HG03354 (cell line): Measurements from ENCODE around the gene RECQL.
"Not testable (repeated sequence)": the region's sequence is repeated elsewhere in the genome, so short reads cannot be mapped to it uniquely, and the experiment has no call there.

Experiments used
- ATAC-seq: cut with Tn5 transposase; IDR thresholded peaks from one replicate; pipeline ENCODE4 v1.9.1; 2021; ENCODE audit warnings: mild to moderate bottlenecking; ENCODE audit not compliant: unreplicated experiment, poor library complexity, severe bottlenecking

RECQL gene

GRCh38 chr12:21438643-21439042 lies 62.8 kb downstream of the RECQL start:
- no peak for ATAC-seq

GRCh38 chr12:21434699-21435098 lies 66.7 kb downstream of the RECQL start:
- no peak for ATAC-seq

GRCh38 chr12:21433525-21433924 lies 67.9 kb downstream of the RECQL start:
- ATAC-seq, result no peak

- no peak for ATAC-seq
Measured at GRCh38 chr12:21429994-21430393, 71.4 kb downstream of the RECQL start.

GRCh38 chr12:21428241-21428640 lies 73.2 kb downstream of the RECQL start:
- ATAC-seq, result no peak

GRCh38 chr12:21419009-21419699 lies 82.3 kb downstream of the RECQL start:
- ATAC-seq, result not testable (repeated sequence)
